ENCODE measurements around the gene CA10.

DNA sequence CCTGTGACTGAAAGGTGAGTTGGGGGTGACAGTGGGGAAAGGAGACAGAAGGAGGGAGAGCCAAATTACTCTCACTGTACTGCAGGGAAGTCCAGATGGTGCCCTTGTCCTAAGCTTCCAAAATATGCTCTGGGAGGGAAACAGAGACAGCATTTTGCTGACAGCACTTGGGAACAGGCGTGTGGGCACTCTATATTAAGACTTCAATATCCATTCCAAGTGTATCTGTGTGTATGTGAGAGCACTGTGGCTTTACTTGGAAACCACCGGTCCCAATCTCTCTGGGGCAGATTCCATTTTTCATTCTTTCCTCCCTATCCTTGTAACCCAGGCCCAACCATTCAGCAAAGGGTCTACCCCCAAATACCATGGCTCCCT is 490.8 kb downstream of the CA10 start:
- TF ChIP-seq EZH2 (IDR thresholded peaks at IDR 0.05; ENCODE audit: borderline replicate concordance, low read depth, low read length, poor library complexity, severe bottlenecking) = no peak
- TF ChIP-seq, protein P1, sequence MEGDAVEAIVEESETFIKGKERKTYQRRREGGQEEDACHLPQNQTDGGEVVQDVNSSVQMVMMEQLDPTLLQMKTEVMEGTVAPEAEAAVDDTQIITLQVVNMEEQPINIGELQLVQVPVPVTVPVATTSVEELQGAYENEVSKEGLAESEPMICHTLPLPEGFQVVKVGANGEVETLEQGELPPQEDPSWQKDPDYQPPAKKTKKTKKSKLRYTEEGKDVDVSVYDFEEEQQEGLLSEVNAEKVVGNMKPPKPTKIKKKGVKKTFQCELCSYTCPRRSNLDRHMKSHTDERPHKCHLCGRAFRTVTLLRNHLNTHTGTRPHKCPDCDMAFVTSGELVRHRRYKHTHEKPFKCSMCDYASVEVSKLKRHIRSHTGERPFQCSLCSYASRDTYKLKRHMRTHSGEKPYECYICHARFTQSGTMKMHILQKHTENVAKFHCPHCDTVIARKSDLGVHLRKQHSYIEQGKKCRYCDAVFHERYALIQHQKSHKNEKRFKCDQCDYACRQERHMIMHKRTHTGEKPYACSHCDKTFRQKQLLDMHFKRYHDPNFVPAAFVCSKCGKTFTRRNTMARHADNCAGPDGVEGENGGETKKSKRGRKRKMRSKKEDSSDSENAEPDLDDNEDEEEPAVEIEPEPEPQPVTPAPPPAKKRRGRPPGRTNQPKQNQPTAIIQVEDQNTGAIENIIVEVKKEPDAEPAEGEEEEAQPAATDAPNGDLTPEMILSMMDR (conservative IDR thresholded peaks at IDR 0.05; ENCODE audit: low read depth, low read length) = no peak

Data from A673 (cell line).